MV-4-11 (cell line): Measurements from ENCODE around the gene CXCR3.
A peak's percentile ranks its signal among the peaks of the same experiment; 100 is the strongest.
"Not testable (repeated sequence)": the region's sequence is repeated elsewhere in the genome, so short reads cannot be mapped to it uniquely, and the experiment has no call there.

Experiments
- DNase-seq: peaks from one replicate; lab custom pipeline; 2025; lab: John Stamatoyannopoulos, UW

CXCR3 gene

GRCh38 chrX:71636438-71637252 is 18.3 kb upstream of the CXCR3 start:
- DNase-seq: no peak

- DNase-seq: no peak
Measured at GRCh38 chrX:71634366-71634765, 16.1 kb upstream of the CXCR3 start.

DNA sequence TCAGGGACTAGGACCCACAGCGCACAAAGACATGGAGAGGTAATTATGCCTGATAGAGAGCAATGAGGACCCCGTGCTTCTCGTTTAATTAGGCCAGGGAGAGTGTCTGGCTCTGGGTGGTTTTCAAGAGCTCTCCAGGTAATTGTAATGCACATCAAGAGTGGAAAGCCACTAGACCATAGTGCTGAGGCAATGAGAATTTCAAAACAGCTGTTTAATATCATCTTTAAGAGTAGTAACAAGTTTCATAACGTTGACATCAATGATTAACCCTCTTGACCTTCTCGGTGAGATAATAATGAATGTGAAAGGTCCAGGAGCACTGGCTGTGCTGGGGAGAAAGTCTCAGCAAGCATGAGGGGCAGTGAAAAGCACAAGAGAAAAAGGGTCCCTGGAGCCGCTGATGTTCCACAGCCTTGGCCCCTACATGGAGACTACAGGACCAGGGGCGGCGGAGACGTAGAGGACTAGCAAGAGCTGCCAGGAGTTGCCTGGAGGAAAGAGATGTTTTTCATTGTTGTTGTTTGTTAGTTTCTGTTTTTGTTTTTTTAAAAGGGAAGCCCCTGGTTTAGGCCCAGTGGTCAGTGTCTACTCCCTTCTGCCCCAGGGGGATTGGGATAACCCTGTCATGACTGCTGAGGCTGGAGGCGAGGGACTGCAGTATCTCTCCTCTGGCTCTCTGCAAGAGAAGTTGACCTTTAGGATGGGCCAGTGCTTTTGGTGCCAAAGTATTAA is 14.8 kb upstream of the CXCR3 start:
- no peak for DNase-seq

- DNase-seq: peak; percentile 23
Measured at GRCh38 chrX:71629467-71629866, 11.2 kb upstream of the CXCR3 start.

- DNase-seq: no peak
Measured at GRCh38 chrX:71627588-71628404, 9.5 kb upstream of the CXCR3 start.

DNA sequence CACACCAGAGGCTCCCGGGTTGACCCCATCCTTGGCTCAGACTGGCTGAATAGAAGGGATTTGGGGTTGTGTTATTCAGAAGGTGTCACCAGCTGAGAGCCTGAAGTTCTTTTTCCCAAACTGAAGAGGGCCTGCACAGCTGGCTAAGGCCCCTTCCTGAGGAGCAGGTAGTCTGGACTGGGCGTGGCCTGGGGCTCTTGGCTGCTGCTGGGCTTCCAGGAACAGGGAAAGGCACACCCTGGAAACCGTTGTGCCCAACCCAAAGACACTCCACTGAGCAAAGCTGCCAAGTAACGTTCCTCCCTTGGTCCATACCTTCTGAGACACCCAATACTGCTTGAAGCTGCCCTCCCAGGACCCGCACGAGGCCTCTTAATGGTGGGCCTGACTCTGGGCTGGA is 8.3 kb upstream of the CXCR3 start:
- no peak for DNase-seq

GRCh38 chrX:71625471-71625870 is 7.2 kb upstream of the CXCR3 start:
- no peak for DNase-seq

- no peak for DNase-seq
Measured at GRCh38 chrX:71623714-71624113, 5.4 kb upstream of the CXCR3 start.

DNA sequence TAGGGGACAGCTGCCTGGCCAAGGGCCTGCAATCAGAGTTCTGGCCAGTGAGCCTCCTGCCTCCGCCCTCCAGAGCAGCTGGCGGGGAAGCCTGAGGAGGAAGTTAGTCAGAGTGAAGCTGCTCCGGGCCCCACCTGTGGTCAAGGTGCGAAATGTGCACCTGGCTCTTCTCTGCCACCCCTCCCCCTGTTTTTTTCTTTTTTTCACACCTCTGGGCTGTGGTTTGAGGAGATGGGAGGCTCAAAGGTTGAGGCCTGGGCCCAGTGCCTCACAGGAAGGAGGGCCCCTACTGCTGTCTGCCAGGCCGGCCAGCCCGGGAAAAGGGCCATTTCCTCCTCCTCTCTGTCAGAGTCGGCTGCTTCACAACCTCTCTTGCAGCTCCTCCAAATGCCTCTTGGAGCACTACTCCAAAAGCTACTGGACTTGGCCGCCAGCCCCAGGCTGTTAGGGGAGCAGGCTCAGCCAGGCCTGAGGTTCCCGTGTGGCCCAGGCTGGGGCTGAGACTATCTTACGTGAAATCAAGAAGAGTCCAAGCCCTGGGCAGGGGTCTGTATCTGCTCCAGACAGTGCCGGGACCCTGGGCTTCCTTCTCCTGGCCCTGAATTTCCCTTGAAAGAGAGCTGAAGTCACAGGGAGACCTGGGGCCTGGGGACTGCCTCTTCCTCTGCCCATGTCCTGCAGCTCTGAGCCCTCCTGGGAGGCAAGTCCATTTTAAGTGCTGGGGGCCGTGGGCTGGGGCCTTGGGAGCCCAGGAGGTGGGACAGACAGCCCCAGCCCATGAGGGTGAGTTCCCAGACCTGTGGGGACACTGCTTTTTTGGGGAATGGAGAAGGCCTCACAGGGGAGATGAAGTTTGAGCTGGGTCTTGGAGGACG is 4.5 kb upstream of the CXCR3 start:
- peak; percentile 33 for DNase-seq

DNA sequence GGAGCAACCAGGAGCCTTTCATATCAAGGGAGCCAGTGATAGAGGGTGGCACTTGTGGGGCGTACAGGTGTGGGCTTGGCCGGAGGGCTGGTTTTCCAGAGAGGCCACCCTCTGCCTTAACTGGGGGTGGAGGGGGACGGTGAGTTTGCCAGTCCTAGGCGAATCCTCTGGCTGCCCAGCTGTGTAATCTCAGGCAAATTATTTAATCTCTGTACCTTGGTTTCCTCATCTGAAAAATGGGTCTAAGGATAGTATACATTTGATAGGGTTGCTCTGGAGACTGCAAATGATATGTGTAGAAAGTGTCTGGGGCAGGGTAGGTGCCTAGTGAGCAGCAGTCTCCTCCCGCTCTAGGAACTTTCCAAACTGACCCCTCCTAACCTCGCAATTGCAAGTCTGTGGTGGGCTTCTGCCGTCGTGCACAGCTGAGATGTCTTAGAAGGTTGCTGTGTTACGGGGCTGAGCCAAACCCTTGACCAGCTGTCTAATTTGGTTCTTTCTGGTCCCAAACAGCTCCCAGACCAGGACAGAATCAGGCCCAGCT is 3.8 kb upstream of the CXCR3 start:
- DNase-seq: no peak

GRCh38 chrX:71621603-71622002 is 3.3 kb upstream of the CXCR3 start:
- DNase-seq: no peak

DNA sequence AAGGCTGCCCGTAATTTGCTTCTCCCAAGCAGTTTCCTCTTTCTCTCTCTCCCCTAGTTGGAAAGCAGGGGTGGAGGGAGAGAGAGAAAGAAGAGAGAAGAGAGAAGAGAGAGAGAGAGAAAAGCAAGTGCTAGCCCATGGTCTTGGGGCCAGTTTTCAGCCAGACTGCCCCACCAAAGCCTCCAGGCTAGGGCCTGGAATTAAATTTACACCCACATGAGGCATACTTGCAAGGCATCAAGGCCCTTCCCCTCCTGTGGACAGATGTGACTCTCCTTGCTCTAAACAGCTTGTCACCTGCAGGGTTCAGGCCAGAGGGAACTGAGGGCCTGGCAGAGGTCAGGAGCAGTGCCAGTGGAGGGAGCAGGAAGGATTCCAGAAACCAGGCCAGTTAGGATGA is 1.7 kb upstream of the CXCR3 start:
- no peak for DNase-seq

DNA sequence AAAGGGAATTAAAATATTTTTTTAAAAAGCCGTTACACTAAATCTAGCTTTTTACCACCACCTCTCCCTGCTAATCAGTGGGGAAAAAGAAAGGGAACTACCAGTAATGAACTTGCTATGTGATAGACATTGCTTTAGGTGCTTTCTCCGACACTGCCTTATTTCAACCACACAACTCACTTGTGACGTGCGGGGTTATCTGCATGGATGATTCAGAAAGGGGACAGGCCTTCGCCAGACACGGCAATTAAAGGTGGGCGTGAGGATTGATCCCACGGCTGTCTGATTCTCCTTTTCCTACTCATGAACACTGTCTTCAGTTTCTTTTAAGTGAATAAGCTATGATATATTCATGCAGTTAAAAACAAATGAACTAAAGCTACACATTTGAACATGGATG is 882 bp upstream of the CXCR3 start:
- peak; percentile 44 for DNase-seq

DNA sequence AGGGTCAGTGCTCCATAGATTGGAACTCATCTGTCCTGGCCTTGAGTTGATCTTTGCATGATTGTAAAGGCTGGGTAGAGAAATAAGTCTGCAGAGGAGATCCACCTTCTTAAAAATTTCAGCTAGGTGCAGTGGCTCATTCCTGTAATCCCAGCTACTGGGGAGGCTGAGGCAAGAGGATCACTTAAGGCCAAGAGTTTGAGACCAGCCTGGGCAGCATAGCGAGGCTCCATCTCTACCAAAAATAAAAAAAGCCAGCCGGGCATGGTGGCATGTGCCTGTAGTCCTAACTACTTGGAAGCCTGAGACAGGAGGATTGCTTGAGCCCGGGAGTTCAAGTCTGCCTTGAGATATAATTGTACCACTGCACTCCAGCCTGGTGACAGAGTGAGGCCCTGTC is 476 bp upstream of the CXCR3 start:
- no peak for DNase-seq

- DNase-seq: no peak
Measured at GRCh38 chrX:71617742-71618141, 569 bp downstream of the CXCR3 start.

GRCh38 chrX:71616672-71617529 is 1.4 kb downstream of the CXCR3 start:
- DNase-seq: no peak

GRCh38 chrX:71615954-71616353 is 2.4 kb downstream of the CXCR3 start:
- DNase-seq: no peak

DNA sequence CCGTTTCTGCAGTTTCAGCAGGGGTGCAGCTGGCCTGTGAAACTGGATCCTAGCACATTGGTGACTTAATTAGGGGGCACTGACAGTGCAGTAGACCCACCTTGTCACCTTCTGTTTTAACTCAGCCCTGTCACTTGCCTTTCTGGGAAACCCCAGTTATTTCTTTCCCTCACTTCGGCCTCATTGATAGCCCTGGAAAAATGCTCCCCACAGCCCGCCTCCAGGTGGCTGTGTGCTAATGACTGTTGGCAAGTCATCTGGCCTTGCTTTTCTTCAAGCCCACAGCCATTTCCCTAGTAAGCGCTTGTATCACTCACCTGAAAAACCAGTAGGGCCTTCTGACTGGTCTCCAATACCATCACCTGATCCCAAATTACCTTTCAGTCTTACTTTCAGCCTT is 3.3 kb downstream of the CXCR3 start:
- DNase-seq: no peak

GRCh38 chrX:71612256-71612655 is 6.1 kb downstream of the CXCR3 start:
- DNase-seq: no peak

DNA sequence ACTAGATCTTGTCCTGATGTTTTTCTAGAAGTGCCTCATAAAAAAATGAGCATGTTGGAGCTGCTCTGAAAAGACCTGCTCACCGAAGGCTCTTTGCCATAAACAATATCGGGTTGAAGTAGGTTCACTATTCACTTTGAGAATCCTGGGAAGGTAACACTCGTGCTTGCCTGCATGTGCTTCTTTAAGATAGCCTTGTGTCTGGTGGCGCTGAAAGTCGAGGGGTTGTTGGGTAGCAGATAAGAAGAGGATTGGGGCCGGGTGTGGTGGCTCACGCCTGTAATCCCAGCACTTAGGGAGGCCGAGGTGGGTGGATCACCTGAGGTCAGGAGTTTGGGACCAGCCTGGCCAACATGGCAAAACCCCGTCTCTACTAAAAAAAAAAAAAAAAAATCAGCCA is 6.6 kb downstream of the CXCR3 start:
- not testable (repeated sequence) for DNase-seq
